Nasal cavity respiratory epithelium epithelial cell of viscerocranial mucosa (primary cell): ENCODE data around the gene KBTBD6. TPM values are rescaled to one million over a fixed set of nuclear protein-coding genes. Genes with fewer than 3 reads are reported as not detected.

Experiments
- total RNA-seq: library from RNA; depleted of rRNA; stranded (reverse); fragments of >200 nt; gene quantifications from 2 replicates; pipeline ENCODE4 v1.2.3, GENCODE V29; 2014

KBTBD6 gene, protein sequence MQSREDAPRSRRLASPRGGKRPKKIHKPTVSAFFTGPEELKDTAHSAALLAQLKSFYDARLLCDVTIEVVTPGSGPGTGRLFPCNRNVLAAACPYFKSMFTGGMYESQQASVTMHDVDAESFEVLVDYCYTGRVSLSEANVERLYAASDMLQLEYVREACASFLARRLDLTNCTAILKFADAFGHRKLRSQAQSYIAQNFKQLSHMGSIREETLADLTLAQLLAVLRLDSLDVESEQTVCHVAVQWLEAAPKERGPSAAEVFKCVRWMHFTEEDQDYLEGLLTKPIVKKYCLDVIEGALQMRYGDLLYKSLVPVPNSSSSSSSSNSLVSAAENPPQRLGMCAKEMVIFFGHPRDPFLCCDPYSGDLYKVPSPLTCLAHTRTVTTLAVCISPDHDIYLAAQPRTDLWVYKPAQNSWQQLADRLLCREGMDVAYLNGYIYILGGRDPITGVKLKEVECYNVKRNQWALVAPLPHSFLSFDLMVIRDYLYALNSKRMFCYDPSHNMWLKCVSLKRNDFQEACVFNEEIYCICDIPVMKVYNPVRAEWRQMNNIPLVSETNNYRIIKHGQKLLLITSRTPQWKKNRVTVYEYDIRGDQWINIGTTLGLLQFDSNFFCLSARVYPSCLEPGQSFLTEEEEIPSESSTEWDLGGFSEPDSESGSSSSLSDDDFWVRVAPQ
- total RNA-seq, result 6.8 and 10.2 TPM in 2 replicates

DNA sequence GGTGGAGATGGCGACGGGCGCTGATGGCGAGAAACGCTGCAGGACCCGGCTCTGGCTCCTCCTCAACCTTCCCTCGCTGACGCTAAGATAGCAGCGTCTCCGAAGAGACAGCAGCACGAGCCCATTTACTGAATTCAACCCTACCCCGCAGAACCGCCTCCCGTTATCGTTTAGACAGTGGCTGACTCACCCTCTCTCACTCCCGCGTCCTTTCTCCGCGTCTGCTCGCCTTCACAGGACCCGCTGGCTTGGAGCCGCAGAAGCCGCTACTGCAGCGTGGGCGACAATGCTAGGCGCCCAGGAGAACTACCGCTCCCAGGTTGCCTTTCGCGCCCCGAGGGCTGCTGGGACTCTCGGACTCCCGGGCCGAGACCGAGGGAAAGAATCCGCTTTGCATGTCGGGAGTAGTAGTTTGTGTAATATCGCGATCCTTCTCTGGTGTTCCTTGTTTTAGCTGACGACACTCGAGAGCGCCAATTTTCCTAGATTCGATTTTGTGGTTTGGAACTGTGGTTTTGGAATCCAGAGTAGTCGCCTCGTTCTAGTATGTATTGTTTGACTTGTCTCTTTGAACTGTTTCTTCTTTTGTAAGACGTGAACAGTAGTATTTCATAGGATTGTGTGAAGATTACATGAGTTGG, at the start of gene KBTBD6:
TSS of gene KBTBD6 (minus strand) at position 291 of the 641 bp plus-strand sequence. CDS start 291 bp downstream, outside the sequence.

Other genes with a start within 250 kb of the KBTBD6 start
- 84.8 and 111 TPM in 2 replicates for gene ELF1, start 113.5 kb downstream of the KBTBD6 start, total RNA-seq
- gene WBP4, start 71.3 kb downstream of the KBTBD6 start, total RNA-seq, result 11.3 and 12.3 TPM in 2 replicates
- 6.2 and 6.6 TPM in 2 replicates for gene KBTBD7, start 61.8 kb upstream of the KBTBD6 start, total RNA-seq
- gene MTRF1, start 130.8 kb upstream of the KBTBD6 start, total RNA-seq, result 10.9 and 15.4 TPM in 2 replicates
- 5.5 and 10.2 TPM in 2 replicates for gene NAA16, start 178.5 kb upstream of the KBTBD6 start, total RNA-seq